H1 (cell line): Measurements from ENCODE around the gene AGPAT3. TPM values are rescaled to one million over a fixed set of nuclear protein-coding genes. Genes with fewer than 3 reads are reported as not detected.

ENCODE experiments used
- CTCF ChIA-PET: fragments of 300-600 bp; sonication (Branson Sonifier 250); formaldehyde crosslinking; loops from one replicate; lab custom pipeline; 2021; ENCODE audit not compliant: partially characterized antibody; lab: Charles Lee
- POLR2A ChIA-PET: fragments of 300-600 bp; sonication (Branson Sonifier 250); formaldehyde crosslinking; loops from one replicate; lab custom pipeline; 2021; ENCODE audit warnings: inconsistent platforms; ENCODE audit not compliant: partially characterized antibody; lab: Charles Lee
- DNase-seq, 2 experiments: peaks; one replicate each; pipeline versions ENCODE4 v3.0.0 to v3.0.0-alpha.2; 2010 to 2022; ENCODE audit warnings: low spot score in 2 of 2, low read depth in 1 of 2, mixed read lengths in 1 of 2
- FAIRE-seq: peaks from 2 replicates; lab custom pipeline; 2011; peaks lifted over from hg19 to GRCh38; lab: Jason Lieb, UNC
- H2AFZ ChIP-seq: 2 replicates; pipeline ENCODE4 v1.8.1; 2012; ENCODE audit warnings: low read length, inconsistent platforms
- H2AK5ac ChIP-seq: 2 replicates; pipeline ENCODE4 v1.6.1; 2013; ENCODE audit warnings: low read depth, low read length
- H2BK120ac ChIP-seq: replicated peaks from 2 replicates; pipeline ENCODE3; 2013; ENCODE audit warnings: low read depth, low read length, inconsistent platforms
- H2BK12ac ChIP-seq: 2 replicates; pipeline ENCODE4 v1.6.1; 2013; ENCODE audit warnings: low read depth, low read length
- H2BK15ac ChIP-seq: 2 replicates; pipeline ENCODE4 v1.6.1; 2013; ENCODE audit warnings: low read length
- H2BK20ac ChIP-seq: 2 replicates; pipeline ENCODE4 v1.6.1; 2013; ENCODE audit warnings: low read length
- H2BK5ac ChIP-seq: 2 replicates; pipeline ENCODE4 v1.6.1; 2013; ENCODE audit warnings: low read depth, low read length
- H3K14ac ChIP-seq: 2 replicates; pipeline ENCODE4 v1.6.1; 2013; ENCODE audit warnings: inconsistent platforms; ENCODE audit not compliant: insufficient read length
- H3K18ac ChIP-seq: 2 replicates; pipeline ENCODE4 v1.6.1; 2013; ENCODE audit warnings: low read length; ENCODE audit errors: extremely low read depth
- H3K23ac ChIP-seq: 2 replicates; pipeline ENCODE4 v1.6.1; 2013; ENCODE audit warnings: inconsistent platforms; ENCODE audit not compliant: insufficient read length
- H3K23me2 ChIP-seq: 2 replicates; pipeline ENCODE4 v1.6.1; 2013; ENCODE audit warnings: low read depth, low read length
- H3K27ac ChIP-seq: 2 replicates; pipeline ENCODE4 v1.6.1; 2011; ENCODE audit warnings: low read depth, low read length, inconsistent platforms
- H3K27me3 ChIP-seq, 4 experiments: replicated peaks in 1 of 4; 1 replicate in 1 of 4; 2 replicates in 3 of 4; pipeline versions ENCODE4 v1.6.1 to v1.8.1; 2011 to 2013; ENCODE audit warnings: low read length in 3 of 4, mild to moderate bottlenecking in 3 of 4, inconsistent platforms in 2 of 4, mixed read lengths in 2 of 4, moderate library complexity in 1 of 4; ENCODE audit not compliant: control insufficient read depth in 3 of 4, insufficient read depth in 3 of 4; ENCODE audit errors: extremely low read depth in 1 of 4
- H3K36me3 ChIP-seq, 4 experiments: 2 replicates each; pipeline versions ENCODE4 v1.6.1 to v1.8.1; 2011 to 2013; ENCODE audit warnings: mild to moderate bottlenecking in 4 of 4, low read length in 3 of 4, moderate library complexity in 2 of 4, control low read depth in 1 of 4, inconsistent platforms in 1 of 4; ENCODE audit not compliant: insufficient read depth in 4 of 4, control insufficient read depth in 2 of 4
- H3K4ac ChIP-seq: replicated peaks from 2 replicates; pipeline ENCODE3; 2013; ENCODE audit warnings: low read length, low read depth, mixed read lengths, inconsistent platforms; ENCODE audit not compliant: insufficient read length
- H3K4me1 ChIP-seq, 4 experiments: replicated peaks in 1 of 4; 1 replicate in 1 of 4; 2 replicates in 3 of 4; pipeline versions ENCODE4 v1.6.1 to v1.8.1; 2011 to 2013; ENCODE audit warnings: low read length in 3 of 4, inconsistent platforms in 2 of 4, mixed read lengths in 1 of 4; ENCODE audit not compliant: insufficient read depth in 4 of 4, control insufficient read depth in 3 of 4
- H3K4me2 ChIP-seq, 2 experiments: 2 replicates each; pipeline versions ENCODE4 v1.6.1 to v1.8.1; 2011 to 2013; ENCODE audit warnings: low read depth in 2 of 2, low read length in 2 of 2, control low read depth in 1 of 2, inconsistent platforms in 1 of 2, mild to moderate bottlenecking in 1 of 2; ENCODE audit not compliant: insufficient read depth in 1 of 2
- H3K4me3 ChIP-seq, 4 experiments: fragments of 200-600, 300-600 bp in 1 of 4; sonication (generic), shearing (Covaris generic), sonication (Bioruptor Twin) in 1 of 4; 2 replicates each; pipeline versions ENCODE4 v1.5.1 to v1.8.1; 2011 to 2016; ENCODE audit warnings: low read length in 4 of 4, low read depth in 3 of 4, control low read depth in 2 of 4, inconsistent platforms in 2 of 4, mild to moderate bottlenecking in 2 of 4, mixed read lengths in 1 of 4, moderate library complexity in 1 of 4; ENCODE audit not compliant: insufficient read depth in 2 of 4; ENCODE audit errors: extremely low read depth in 1 of 4
- H3K56ac ChIP-seq: replicated peaks from 2 replicates; pipeline ENCODE3; 2013; ENCODE audit warnings: low read depth, mild to moderate bottlenecking, mixed read lengths, low read length, inconsistent platforms; ENCODE audit not compliant: insufficient read length
- H3K79me1 ChIP-seq: 2 replicates; pipeline ENCODE4 v1.6.1; 2013; ENCODE audit warnings: low read depth, low read length, control low read depth
- H3K79me2 ChIP-seq, 2 experiments: 2 replicates each; pipeline versions ENCODE4 v1.6.1 to v1.8.1; 2012 to 2013; ENCODE audit warnings: low read length in 2 of 2, mild to moderate bottlenecking in 2 of 2, inconsistent platforms in 1 of 2; ENCODE audit not compliant: insufficient read depth in 2 of 2, control insufficient read depth in 1 of 2
- H3K9ac ChIP-seq, 4 experiments: replicated peaks in 1 of 4; 1 replicate in 1 of 4; 2 replicates in 3 of 4; pipeline versions ENCODE4 v1.6.1 to v1.8.1; 2011 to 2013; ENCODE audit warnings: low read depth in 3 of 4, low read length in 3 of 4, control low read depth in 2 of 4, mild to moderate bottlenecking in 2 of 4, moderate library complexity in 2 of 4, inconsistent platforms in 1 of 4; ENCODE audit errors: extremely low read depth in 1 of 4
- H3K9me3 ChIP-seq, 2 experiments: 2 replicates each; pipeline versions ENCODE4 v1.6.1 to v1.8.1; 2012 to 2013; ENCODE audit warnings: mild to moderate bottlenecking in 2 of 2, moderate library complexity in 2 of 2, control low read depth in 1 of 2, inconsistent platforms in 1 of 2, low read depth in 1 of 2, low read length in 1 of 2, mixed read lengths in 1 of 2; ENCODE audit not compliant: insufficient read depth in 2 of 2
- H4K20me1 ChIP-seq, 2 experiments: replicated peaks in 1 of 2; 2 replicates each; pipeline versions ENCODE3 to v1.8.1; 2011 to 2013; ENCODE audit warnings: inconsistent platforms in 2 of 2, low read length in 2 of 2, mild to moderate bottlenecking in 1 of 2; ENCODE audit not compliant: insufficient read depth in 2 of 2, control insufficient read depth in 1 of 2
- H4K5ac ChIP-seq: 2 replicates; pipeline ENCODE4 v1.6.1; 2013; ENCODE audit warnings: low read length, low read depth, mixed read lengths, inconsistent platforms; ENCODE audit not compliant: insufficient read length
- H4K8ac ChIP-seq: 2 replicates; pipeline ENCODE4 v1.8.0; 2013; ENCODE audit warnings: mild to moderate bottlenecking, moderate library complexity, low read length, inconsistent platforms; ENCODE audit not compliant: insufficient read depth; ENCODE audit errors: extremely low read depth
- H4K91ac ChIP-seq: replicated peaks from 2 replicates; pipeline ENCODE3; 2013; ENCODE audit warnings: low read length, mixed read lengths, inconsistent platforms; ENCODE audit not compliant: insufficient read length
- CEBPB ChIP-seq: IDR thresholded peaks from 2 replicates; pipeline ENCODE4 v1.6.1; 2012; ENCODE audit warnings: low read depth, low read length
- CTCF ChIP-seq, 3 experiments: IDR thresholded peaks; 1 replicate in 2 of 3; 2 replicates in 1 of 3; pipeline versions ENCODE4 v1.5.1 to v1.6.1; 2011; ENCODE audit warnings: low read length in 3 of 3, mild to moderate bottlenecking in 3 of 3, inconsistent platforms in 2 of 3, low read depth in 1 of 3, moderate library complexity in 1 of 3; ENCODE audit not compliant: insufficient read depth in 1 of 3; ENCODE audit errors: control extremely low read depth in 1 of 3
- EP300 ChIP-seq, 2 experiments: IDR thresholded peaks; 1 replicate in 1 of 2; 2 replicates in 1 of 2; pipeline ENCODE4 v1.6.1; 2011 to 2012; ENCODE audit warnings: low read depth in 2 of 2, low read length in 2 of 2, mild to moderate bottlenecking in 2 of 2, borderline replicate concordance in 1 of 2, inconsistent platforms in 1 of 2, moderate library complexity in 1 of 2
- JUN ChIP-seq: IDR thresholded peaks from 2 replicates; pipeline ENCODE4 v1.6.1; 2011; ENCODE audit warnings: low read depth, mild to moderate bottlenecking, improper control_type of control experiment, low read length
- KDM1A ChIP-seq: fragments of 200-600, 300-600 bp; sonication (generic); IDR thresholded peaks from 2 replicates; pipeline ENCODE4 v1.7.1; 2016; ENCODE audit warnings: mild to moderate bottlenecking, low read length, borderline replicate concordance
- PHF8 ChIP-seq: fragments of 200-600 bp; sonication (generic); conservative IDR thresholded peaks from 2 replicates; pipeline ENCODE4 v1.7.1; 2012; ENCODE audit warnings: low read depth, mild to moderate bottlenecking, inconsistent platforms, low read length, moderate library complexity
- POLR2A ChIP-seq, 2 experiments: IDR thresholded peaks; 1 replicate in 1 of 2; 2 replicates in 1 of 2; pipeline ENCODE4 v1.6.1; 2011; ENCODE audit warnings: low read depth in 2 of 2, low read length in 2 of 2, mild to moderate bottlenecking in 2 of 2; ENCODE audit errors: control extremely low read depth in 1 of 2
- POLR2AphosphoS5 ChIP-seq: IDR thresholded peaks from 2 replicates; pipeline ENCODE4 v1.6.1; 2011; ENCODE audit warnings: low read depth, low read length
- USF2 ChIP-seq: IDR thresholded peaks from 2 replicates; pipeline ENCODE4 v1.6.1; 2011; ENCODE audit warnings: low read length, improper control_type of control experiment
- WGBS, 2 experiments: shearing (Covaris generic) in 1 of 2; methylation state at CpG; one replicate each; pipeline versions ENCODE4 v1.1.6 to v1.1.7; 2013 to 2015; ENCODE audit warnings: low lambda C conversion rate in 2 of 2, mixed read lengths in 2 of 2, inconsistent platforms in 1 of 2, low coverage in 1 of 2, missing lambda C conversion rate in 1 of 2; ENCODE audit not compliant: insufficient replicate concordance in 2 of 2, insufficient coverage in 1 of 2, insufficient read length in 1 of 2; ENCODE audit errors: extremely low coverage in 1 of 2, missing lambda C conversion rate in 1 of 2; 5-methylcytosine and 5-hydroxymethylcytosine counted together
- polyA plus RNA-seq, 7 experiments: library from polyadenylated mRNA; depleted of rRNA in 3 of 7; stranded (reverse) in 5 of 7; unstranded in 2 of 7; fragments of >200 nt in 5 of 7; fragments of 200-250 nt in 2 of 7; gene quantifications; 1 replicate in 5 of 7; 2 replicates in 1 of 7; 4 replicates in 1 of 7; pipeline versions ENCODE4 v1.2.1 to v1.2.3, GENCODE V29; 2011 to 2013; ENCODE audit warnings: missing spikeins in 2 of 7, mixed read lengths in 2 of 7
- total RNA-seq: library from RNA; stranded (reverse); fragmentation: NEBNext Ultra II Directional; extraction: Animal tissue kit (Norgen Biotek cat#: 25700); gene quantifications from 2 replicates; pipeline ENCODE4 v1.2.1, GENCODE V29; 2021

The AGPAT3 gene
- total and polyA plus RNA-seq, 2 of the 8 experiments (the other 6 are each of a cell fraction or from before 2014, with no cell fraction given), result 5.8 to 7.3 TPM

GRCh38 chr21:43949499-43950208, 84.6 kb downstream of the AGPAT3 start:
- H3K27me3 ChIP-seq, result no peaks in the 10 kb centered on the region
- CTCF ChIA-PET, result interaction anchor here (8.6 kb wide), 1 partner anchor 11 kb away, joined by 80 read pairs; no protein-coding TSS in a partner anchor
- TF ChIP-seq POLR2AphosphoS5 (no peak), PHF8 (no peak), POLR2A (IDR thresholded peaks at IDR 0.05; ENCODE audit: control extremely low read depth in 1 of 2, low read depth in 2 of 2, low read length in 2 of 2) (no peak), CTCF (IDR thresholded peaks at IDR 0.05; ENCODE audit: control extremely low read depth in 1 of 3, insufficient read depth in 1 of 3, low read depth in 1 of 3, low read length in 3 of 3) (no peak), USF2 (no peak), KDM1A (no peak), JUN (no peak), EP300 (IDR thresholded peaks at IDR 0.05; ENCODE audit: borderline replicate concordance in 1 of 2, low read depth in 2 of 2, low read length in 2 of 2) (no peak), CEBPB (no peak)

More at GRCh38 chr21:43949499-43950208, 84.6 kb downstream of the AGPAT3 start:
- Histone ChIP-seq H3K27ac (no peak overlapping the region), H3K18ac (no peak overlapping the region), H2BK20ac (no peak overlapping the region), H3K4me2 (no peak overlapping the region), H3K4me3 (no peak overlapping the region), H3K23me2 (no peaks in the 10 kb centered on the region), H3K56ac (no peak overlapping the region), H3K79me1 (no peaks in the 10 kb centered on the region), H4K91ac (no peak overlapping the region), H3K4ac (no peak overlapping the region), H3K36me3 (no peaks in the 10 kb centered on the region), H2AFZ (no peak overlapping the region), H2BK120ac (no peak overlapping the region), H3K9ac (no peak overlapping the region), H3K23ac (no peak overlapping the region), H2BK5ac (no peak overlapping the region), H4K5ac (no peak overlapping the region), H3K14ac (no peak overlapping the region), H3K4me1 (no peaks in the 10 kb centered on the region), H2BK12ac (no peak overlapping the region), H2AK5ac (no peak overlapping the region), H3K9me3 (peaks cover 0 to 4% of the 10 kb centered on the region in 2 experiments; a peak in 1 of 4 replicates), H4K8ac (no peak overlapping the region), H2BK15ac (no peak overlapping the region), H4K20me1 (no peaks in the 10 kb centered on the region), H3K79me2 (no peaks in the 10 kb centered on the region)
- POLR2A ChIA-PET, result interaction anchor here (1.3 kb wide), 1 partner anchor 141 kb away, joined by 3 read pairs; no protein-coding TSS in a partner anchor
- WGBS, 2 experiments, result 87% methylated on average over 7 of the region's 7 CpGs; no CpG with 5 or more reads in 1 of the 2 experiments
- DNase-seq (no peak), FAIRE-seq (no peak)
